Measurements from ENCODE around the gene UROC1. TPM values are rescaled to one million over a fixed set of nuclear protein-coding genes. Genes with fewer than 3 reads are reported as not detected.

Gene UROC1
- total RNA-seq, 1 experiment from 2014 or later = not detected

DNA sequence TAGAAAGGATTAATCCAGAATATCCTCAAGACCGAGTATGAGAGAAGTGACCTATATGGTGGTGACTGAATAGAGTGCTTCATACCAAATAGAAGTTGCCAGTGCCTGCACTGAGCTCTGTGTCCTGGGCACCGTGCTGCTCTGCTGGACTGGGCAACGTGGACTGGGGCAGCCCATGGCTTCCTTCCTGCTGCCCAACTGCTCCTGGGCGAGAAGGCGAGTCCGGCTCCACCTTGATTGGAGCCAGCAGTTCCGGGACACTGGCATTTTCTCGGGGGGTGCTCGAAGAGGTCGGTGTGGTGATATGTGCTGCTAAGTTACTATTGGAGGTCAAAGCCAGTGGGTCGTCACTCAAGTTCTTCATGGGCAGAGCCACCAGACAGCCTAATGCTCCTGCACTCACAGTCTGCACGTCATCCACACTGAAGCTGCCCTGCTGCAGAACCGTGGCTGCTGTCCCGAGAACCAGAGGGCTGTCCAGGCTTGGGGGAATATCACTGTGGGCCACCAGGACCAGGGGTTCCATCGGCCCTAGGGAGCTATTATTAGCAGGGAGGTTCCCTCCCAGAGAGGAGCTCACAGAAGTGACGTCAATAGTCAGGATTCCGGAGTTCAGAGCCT, 56.0 kb downstream of the UROC1 start:
- Histone ChIP-seq H2AFZ (ENCODE audit: low read length) (no peak overlapping the region), H2BK15ac (ENCODE audit: low read depth, low read length) (no peak overlapping the region), H3K9ac (ENCODE audit: extremely low read depth, insufficient read length, low read length) (no peak overlapping the region), H4K8ac (replicated peaks; ENCODE audit: insufficient read length, low read depth, low read length) (no peak overlapping the region), H3K56ac (ENCODE audit: insufficient read length, low read depth, low read length) (no peak overlapping the region), H3K23me2 (ENCODE audit: insufficient read length, low read depth, low read length, poor library complexity, severe bottlenecking) (no peaks in the 10 kb centered on the region), H4K5ac (ENCODE audit: insufficient read length, low read depth, low read length) (no peak overlapping the region), H3K4me2 (ENCODE audit: insufficient read depth, insufficient read length, low read length) (no peak overlapping the region), H2BK120ac (ENCODE audit: low read depth, low read length, poor library complexity, severe bottlenecking) (no peak overlapping the region), H3K18ac (ENCODE audit: insufficient read length, low read depth, low read length) (no peak overlapping the region), H3K14ac (ENCODE audit: insufficient read depth, low read length) (no peak overlapping the region), H4K20me1 (ENCODE audit: control insufficient read depth, insufficient read depth, insufficient read length) (no peaks in the 10 kb centered on the region), H3T11ph (ENCODE audit: low read length) (no peak overlapping the region), H3K4ac (ENCODE audit: low read depth, low read length) (no peak overlapping the region), H4K91ac (ENCODE audit: insufficient read length, low read depth, low read length) (no peak overlapping the region), H2BK20ac (ENCODE audit: low read depth, low read length, poor library complexity, severe bottlenecking) (no peak overlapping the region), H3K79me2 (ENCODE audit: insufficient read depth, low read length) (no peaks in the 10 kb centered on the region), H3K23ac (ENCODE audit: insufficient read length, low read depth, low read length) (no peak overlapping the region), H3K27ac (ENCODE audit: insufficient read length, low read depth, low read length) (no peak overlapping the region), H3K27me3 (ENCODE audit: insufficient read depth, low read length) (no peaks in the 10 kb centered on the region), H2BK12ac (ENCODE audit: insufficient read length, low read depth, low read length) (no peak overlapping the region), H3K79me1 (ENCODE audit: insufficient read depth, low read depth, low read length, poor library complexity, severe bottlenecking) (no peaks in the 10 kb centered on the region), H2AK5ac (ENCODE audit: insufficient read length, low read length) (no peak overlapping the region), H3K9me3 (ENCODE audit: control insufficient read depth, low read depth, low read length) (no peaks in the 10 kb centered on the region), H2BK5ac (ENCODE audit: insufficient read length, low read length) (no peak overlapping the region), H3K4me1 (ENCODE audit: insufficient read depth, low read length) (no peaks in the 10 kb centered on the region)
- H3K9me3 Mint-ChIP-seq = no peaks in the 10 kb centered on the region
- no peak overlapping the region for H3K27ac Mint-ChIP-seq
- no CpG with 5 or more reads among the region's 17 CpGs for WGBS (ENCODE audit: extremely low coverage, insufficient read length, low lambda C conversion rate)
- H3K27me3 Mint-ChIP-seq (ENCODE audit: low read depth) = no peaks in the 10 kb centered on the region
- TF ChIP-seq CTCF (conservative IDR thresholded peaks at IDR 0.05) = no peak
- H3K4me3 Mint-ChIP-seq = no peak overlapping the region
- H3K36me3 Mint-ChIP-seq (ENCODE audit: insufficient read depth in 1 of 3, low read depth in 3 of 3) = peaks cover 33 to 92% (median 73%) of the 10 kb centered on the region in 3 experiments; a peak in 6 of 7 replicates
- no peaks in the 10 kb centered on the region for H3K4me1 Mint-ChIP-seq
- no peak for DNase-seq
